Germinal center (tissue), 1 donor: ENCODE results near the gene YIPF1.
"Not testable (repeated sequence)": the region's sequence is repeated elsewhere in the genome, so short reads cannot be mapped to it uniquely, and the experiment has no call there.

Source experiments
- DNase-seq: peaks from one replicate; pipeline ENCODE4 v3.0.0; 2012; ENCODE audit warnings: mixed read lengths, low spot score

YIPF1 gene

GRCh38 chr1:53894644-53895043, 5.0 kb upstream of the YIPF1 start:
- no peak for DNase-seq

- no peak for DNase-seq
Measured at GRCh38 chr1:53893999-53894636, 4.5 kb upstream of the YIPF1 start, which contains the start of gene DIO1. TSS of gene DIO1 (plus strand) at chr1:53894187. CDS start at chr1:53894211, 24 bp downstream.

- DNase-seq = no peak
Measured at GRCh38 chr1:53892911-53893310, 3.3 kb upstream of the YIPF1 start.

GRCh38 chr1:53891678-53892077, 2.1 kb upstream of the YIPF1 start:
- DNase-seq = no peak

- DNase-seq = no peak
Measured at GRCh38 chr1:53891018-53891417, 1.4 kb upstream of the YIPF1 start.

GRCh38 chr1:53890522-53890941, 935 bp upstream of the YIPF1 start:
- no peak for DNase-seq

GRCh38 chr1:53888681-53889080, 916 bp downstream of the YIPF1 start:
- no peak for DNase-seq

GRCh38 chr1:53883600-53883999, 6.0 kb downstream of the YIPF1 start:
- not testable (repeated sequence) for DNase-seq

- not testable (repeated sequence) for DNase-seq
Measured at GRCh38 chr1:53881853-53882252, 7.7 kb downstream of the YIPF1 start.

- no peak for DNase-seq
Measured at GRCh38 chr1:53878492-53879105, 11.0 kb downstream of the YIPF1 start.

GRCh38 chr1:53875150-53875549, 14.4 kb downstream of the YIPF1 start:
- DNase-seq = not testable (repeated sequence)

- no peak for DNase-seq
Measured at GRCh38 chr1:53871773-53872484, 17.7 kb downstream of the YIPF1 start.

- no peak for DNase-seq
Measured at GRCh38 chr1:53871221-53871620, 18.4 kb downstream of the YIPF1 start.

- peak; percentile 40 for DNase-seq
Measured at GRCh38 chr1:53869454-53870117, 20.0 kb downstream of the YIPF1 start.

GRCh38 chr1:53868565-53868964, 21.0 kb downstream of the YIPF1 start:
- no peak for DNase-seq

- DNase-seq = peak; percentile 90
Measured at GRCh38 chr1:53862507-53862906, 27.1 kb downstream of the YIPF1 start.

GRCh38 chr1:53860967-53861411, 28.6 kb downstream of the YIPF1 start:
- peak; percentile 60 for DNase-seq

- no peak for DNase-seq
Measured at GRCh38 chr1:53851571-53852285, 37.9 kb downstream of the YIPF1 start.

GRCh38 chr1:53850082-53850673, 39.4 kb downstream of the YIPF1 start:
- no peak for DNase-seq

GRCh38 chr1:53847980-53848379, 41.6 kb downstream of the YIPF1 start:
- DNase-seq = no peak

GRCh38 chr1:53842347-53842746, 47.2 kb downstream of the YIPF1 start:
- DNase-seq = no peak

- DNase-seq = no peak
Measured at GRCh38 chr1:53838654-53838974, 51.0 kb downstream of the YIPF1 start.
